GM12878 (cell line): ENCODE results near the gene SMOC1. TPM values are rescaled to one million over a fixed set of nuclear protein-coding genes. Genes with fewer than 3 reads are reported as not detected.

Source experiments
- ATAC-seq: fragments of 200-7000 bp; cut with Tn5 transposase; 3 replicates; pipeline ENCODE4 v1.9.1; 2020; ENCODE audit warnings: mild to moderate bottlenecking, moderate library complexity
- BruUV-seq: library from RNA; stranded (reverse); fragments of 400-500 nt; replicated peaks from 2 replicates; lab custom pipeline; 2021; lab: Mats Ljungman, UMichigan
- CTCF ChIA-PET: fragments of 300-600 bp; sonication (Branson Sonifier 250); formaldehyde crosslinking; extraction: SDS; loops from one replicate; lab custom pipeline; 2021; ENCODE audit warnings: inconsistent platforms; lab: Yijun Ruan, JAX
- POLR2A ChIA-PET: fragments of 350-600 bp; formaldehyde crosslinking; extraction: SDS; loops from one replicate; lab custom pipeline; 2021; ENCODE audit warnings: inconsistent platforms; lab: Charles Lee
- RAD21 ChIA-PET: fragments of 300-600 bp; sonication (Branson Sonifier 250); formaldehyde crosslinking; loops from one replicate; lab custom pipeline; 2023; ENCODE audit warnings: antibody characterized with exemption; ENCODE audit not compliant: unreplicated experiment; lab: Charles Lee
- SMC1A ChIA-PET: fragments of 300-600 bp; sonication (Branson Sonifier 250); formaldehyde crosslinking; loops from one replicate; lab custom pipeline; 2023; ENCODE audit not compliant: unreplicated experiment, uncharacterized antibody; lab: Charles Lee
- DNase-seq: peaks from one replicate; pipeline ENCODE4 v3.0.0-alpha.2; 2011; ENCODE audit warnings: low read depth, low spot score
- FAIRE-seq: peaks from 3 replicates; lab custom pipeline; 2011; peaks lifted over from hg19 to GRCh38; lab: Jason Lieb, UNC
- H2AFZ ChIP-seq: 2 replicates; pipeline ENCODE4 v1.6.0; 2011; ENCODE audit warnings: low read depth, low read length, control low read depth; ENCODE audit not compliant: control insufficient read depth
- H3K27ac ChIP-seq: 2 replicates; pipeline ENCODE4 v1.5.1; 2011; ENCODE audit warnings: control low read depth; ENCODE audit not compliant: control insufficient read depth, insufficient read depth
- H3K27me3 ChIP-seq, 2 experiments: replicated peaks in 1 of 2; 2 replicates each; pipeline versions ENCODE4 v1.6.0 to v1.6.1; 2011; ENCODE audit warnings: low read length in 1 of 2; ENCODE audit not compliant: control insufficient read depth in 2 of 2, insufficient read depth in 2 of 2
- H3K36me3 ChIP-seq, 2 experiments: 2 replicates each; pipeline ENCODE4 v1.5.1; 2011; ENCODE audit warnings: low read length in 1 of 2; ENCODE audit not compliant: control insufficient read depth in 2 of 2, insufficient read depth in 2 of 2
- H3K4me1 ChIP-seq: 2 replicates; pipeline ENCODE4 v1.6.1; 2011; ENCODE audit warnings: mild to moderate bottlenecking, low read length, moderate library complexity, mixed read lengths; ENCODE audit not compliant: control insufficient read depth, insufficient read depth
- H3K4me2 ChIP-seq: 2 replicates; pipeline ENCODE4 v1.6.0; 2011; ENCODE audit warnings: control low read depth; ENCODE audit not compliant: control insufficient read depth, insufficient read depth
- H3K4me3 ChIP-seq: fragments of 200-600 bp; sonication (generic); 2 replicates; pipeline ENCODE4 v1.5.1; 2016
- H3K79me2 ChIP-seq: 2 replicates; pipeline ENCODE4 v1.6.0; 2011; ENCODE audit warnings: low read length; ENCODE audit not compliant: control insufficient read depth, insufficient read depth
- H3K9ac ChIP-seq: 2 replicates; pipeline ENCODE4 v1.8.0; 2011; ENCODE audit warnings: low read length, control low read depth, mixed read lengths; ENCODE audit not compliant: control insufficient read depth, insufficient read depth
- H3K9me3 ChIP-seq: replicated peaks from 3 replicates; pipeline ENCODE4 v1.5.1; 2011; ENCODE audit warnings: mild to moderate bottlenecking, low read length; ENCODE audit not compliant: control insufficient read depth, insufficient read depth
- H4K20me1 ChIP-seq: 2 replicates; pipeline ENCODE4 v1.6.0; 2011; ENCODE audit not compliant: control insufficient read depth, insufficient read depth
- POU2F2 ChIP-seq: IDR thresholded peaks from 3 replicates; pipeline ENCODE4 v1.6.1; 2011; ENCODE audit warnings: low read depth, mild to moderate bottlenecking, low read length, borderline replicate concordance
- WGBS: methylation state at CpG from one replicate; pipeline ENCODE4 v1.1.6; 2016; ENCODE audit warnings: low lambda C conversion rate; ENCODE audit not compliant: insufficient replicate concordance, insufficient coverage; ENCODE audit errors: missing lambda C conversion rate; 5-methylcytosine and 5-hydroxymethylcytosine counted together
- in situ Hi-C: fragments of 300-500 bp; cut with MboI; formaldehyde crosslinking; loops from 9 replicates; pipeline ENCODE4 v1.14.3; 2018; ENCODE audit warnings: mixed read lengths
- intact Hi-C: fragments of 100-400 bp; cut with micrococcal nuclease; formaldehyde crosslinking; loops from one replicate; pipeline ENCODE4 v1.14.2; 2022; ENCODE audit not compliant: unreplicated experiment
- polyA plus RNA-seq, 11 experiments: library from polyadenylated mRNA; depleted of rRNA in 4 of 11; unstranded in 6 of 11; stranded (reverse) in 5 of 11; fragments of >200 nt; fragmentation: Nextera tagmentation in 4 of 11; fragmentation: Illumina TruSeq in 1 of 11; extraction: Ambion mirVana in 4 of 11; extraction: Trizol in 1 of 11; gene quantifications; 1 replicate in 1 of 11; 2 replicates in 10 of 11; pipeline versions ENCODE4 v1.2.1 to v1.2.3, GENCODE V29; 2011 to 2016; ENCODE audit warnings: inconsistent platforms in 2 of 11, missing spikeins in 2 of 11, low read depth in 1 of 11
- total RNA-seq, 4 experiments: library from RNA; depleted of rRNA in 3 of 4; stranded (reverse); fragments of >200 nt in 3 of 4; fragmentation: Illumina TruSeq in 1 of 4; extraction: Trizol in 1 of 4; gene quantifications; 2 replicates each; pipeline versions ENCODE4 v1.2.1 to v1.2.3, GENCODE V29; 2013 to 2021
- TF ChIP-seq, protein P1 (sequence below): IDR thresholded peaks from 2 replicates; pipeline ENCODE4 v1.6.1; 2011; ENCODE audit warnings: borderline replicate concordance, low read depth, mild to moderate bottlenecking, moderate library complexity, mixed read lengths, low read length; ENCODE audit not compliant: insufficient read depth; ENCODE audit errors: extremely low read length

Gene SMOC1
- total and polyA plus RNA-seq, 10 of the 15 experiments (the other 5 are each of a cell fraction or from before 2014, with no cell fraction given) = 0.03 to 0.26 (median 0.14) TPM; not detected in 7

DNA sequence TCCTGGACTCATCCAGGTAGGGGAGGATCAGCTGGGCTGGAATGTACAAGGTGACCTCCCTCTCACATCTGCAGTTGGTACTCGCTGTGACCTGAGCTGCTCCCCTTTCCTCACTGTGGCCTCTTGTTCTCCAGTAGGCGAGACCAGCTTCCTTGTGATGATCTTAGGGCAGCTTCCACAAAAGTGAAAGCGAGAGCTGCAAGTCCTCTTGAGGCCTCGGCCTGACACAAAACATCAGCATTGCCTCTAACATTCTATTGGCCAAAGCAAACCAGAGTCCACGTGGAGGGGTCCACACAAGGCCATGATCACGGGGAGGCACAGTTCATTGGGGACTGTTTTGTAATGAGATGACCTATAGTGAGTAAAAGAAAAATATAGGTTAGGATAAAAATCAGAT lies 127.5 kb downstream of the SMOC1 start:
- no peaks in the 10 kb centered on the region for H3K27me3 ChIP-seq
- SMC1A ChIA-PET = no interaction called here
- H3K36me3 ChIP-seq = no peaks in the 10 kb centered on the region
- TF ChIP-seq, protein P1, sequence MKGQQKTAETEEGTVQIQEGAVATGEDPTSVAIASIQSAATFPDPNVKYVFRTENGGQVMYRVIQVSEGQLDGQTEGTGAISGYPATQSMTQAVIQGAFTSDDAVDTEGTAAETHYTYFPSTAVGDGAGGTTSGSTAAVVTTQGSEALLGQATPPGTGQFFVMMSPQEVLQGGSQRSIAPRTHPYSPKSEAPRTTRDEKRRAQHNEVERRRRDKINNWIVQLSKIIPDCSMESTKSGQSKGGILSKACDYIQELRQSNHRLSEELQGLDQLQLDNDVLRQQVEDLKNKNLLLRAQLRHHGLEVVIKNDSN = peak; percentile 3
- TF ChIP-seq POU2F2 = no peak
- peak overlapping the region; percentile 57; the same call in 1 of the 2 replicates for H3K4me2 ChIP-seq
- ATAC-seq (peak; percentile 25; the same call in 1 of the 3 replicates), FAIRE-seq (no peak), DNase-seq (no peak)
- no peak overlapping the region for H3K4me3 ChIP-seq
- H3K9ac ChIP-seq = no peak overlapping the region
- CTCF ChIA-PET = interaction anchor here (0.6 to 1.9 kb wide), 2 partner anchors 13 to 21 kb away, joined by 3 to 7 read pairs; no protein-coding TSS in a partner anchor
- H3K79me2 ChIP-seq = no peaks in the 10 kb centered on the region
- in situ Hi-C loops (no loop called here), intact Hi-C loops (no loop called here)
- POLR2A ChIA-PET = no interaction called here
- no TSS peak for BruUV-seq
- no peaks in the 10 kb centered on the region; the same call in 2 of the 3 replicates for H3K9me3 ChIP-seq
- H3K4me1 ChIP-seq = peaks cover 17% of the 10 kb centered on the region
- H3K27ac ChIP-seq = no peak overlapping the region
- 72% methylated on average over 6 of the region's 6 CpGs for WGBS
- H4K20me1 ChIP-seq = no peaks in the 10 kb centered on the region
- RAD21 ChIA-PET = interaction anchor here (1.1 kb wide), 1 partner anchor 297 kb away, joined by 3 read pairs; no protein-coding TSS in a partner anchor
- H2AFZ ChIP-seq = peak overlapping the region; percentile 2
